Tibial nerve (tissue), 4 donors: ENCODE results near the gene ANKRD35. TPM values are rescaled to one million over a fixed set of nuclear protein-coding genes. Genes with fewer than 3 reads are reported as not detected.
A peak's percentile ranks its signal among the peaks of the same experiment; 100 is the strongest.

Experiments
- DNase-seq, 2 donors: peaks; one replicate each; pipeline ENCODE4 v3.0.0-alpha.2; 2019; ENCODE audit warnings: low spot score in 2 of 2
- H3K27ac ChIP-seq, 4 donors: fragments of 200-600 bp; sonication (generic) in 3 of 4; one replicate each; pipeline ENCODE4 v1.5.1; 2017 to 2019; ENCODE audit warnings: mild to moderate bottlenecking in 1 of 4
- H3K27me3 ChIP-seq, 2 donors: fragments of 200-600 bp; sonication (generic) in 1 of 2; one replicate each; pipeline versions ENCODE4 v1.5.1 to v1.6.0; 2017 to 2019
- H3K36me3 ChIP-seq, 3 donors: fragments of 200-600 bp; sonication (generic); one replicate each; pipeline ENCODE4 v1.5.1; 2018 to 2019
- H3K4me1 ChIP-seq, 4 donors: fragments of 200-600 bp; sonication (generic) in 3 of 4; one replicate each; pipeline ENCODE4 v1.5.1; 2017 to 2019
- H3K4me3 ChIP-seq, 4 donors: fragments of 200-600 bp; sonication (generic) in 3 of 4; one replicate each; pipeline ENCODE4 v1.5.1; 2017 to 2019; ENCODE audit warnings: mild to moderate bottlenecking in 1 of 4, moderate library complexity in 1 of 4
- H3K9me3 ChIP-seq, 4 donors: fragments of 200-600 bp; sonication (generic) in 3 of 4; one replicate each; pipeline ENCODE4 v1.5.1; 2017 to 2019
- EP300 ChIP-seq, 2 donors: sonication (generic); formaldehyde crosslinking; IDR thresholded peaks; one replicate each; pipeline ENCODE4 v1.6.1; 2017; ENCODE audit warnings: antibody characterized with exemption in 2 of 2, mild to moderate bottlenecking in 1 of 2
- POLR2A ChIP-seq, 2 donors: fragments of 450-650 bp; IDR thresholded peaks; one replicate each; pipeline ENCODE4 v1.6.1; 2017; ENCODE audit warnings: antibody characterized with exemption in 2 of 2, mild to moderate bottlenecking in 2 of 2, moderate library complexity in 2 of 2
- WGBS, 2 donors: methylation state at CpG; one replicate each; pipeline ENCODE4 v1.1.5; 2018; 5-methylcytosine and 5-hydroxymethylcytosine counted together
- total RNA-seq, 4 donors: library from RNA; depleted of rRNA; stranded (reverse); fragments of >200 nt; gene quantifications; one replicate each; pipeline ENCODE4 v1.1.0, GENCODE V29; 2016
- TF ChIP-seq, protein P1 (sequence below), 5 experiments: fragments of 200-600 bp in 3 of 5; fragments of 450-650 bp in 2 of 5; sonication (generic) in 3 of 5; IDR thresholded peaks; one replicate each; pipeline ENCODE4 v1.5.1; 2016 to 2019; ENCODE audit warnings: antibody characterized with exemption in 5 of 5, mild to moderate bottlenecking in 3 of 5, moderate library complexity in 2 of 5

Gene ANKRD35
- total RNA-seq, 4 donors from 2014 or later, result 2.7 to 11.2 (median 6.3) TPM

DNA sequence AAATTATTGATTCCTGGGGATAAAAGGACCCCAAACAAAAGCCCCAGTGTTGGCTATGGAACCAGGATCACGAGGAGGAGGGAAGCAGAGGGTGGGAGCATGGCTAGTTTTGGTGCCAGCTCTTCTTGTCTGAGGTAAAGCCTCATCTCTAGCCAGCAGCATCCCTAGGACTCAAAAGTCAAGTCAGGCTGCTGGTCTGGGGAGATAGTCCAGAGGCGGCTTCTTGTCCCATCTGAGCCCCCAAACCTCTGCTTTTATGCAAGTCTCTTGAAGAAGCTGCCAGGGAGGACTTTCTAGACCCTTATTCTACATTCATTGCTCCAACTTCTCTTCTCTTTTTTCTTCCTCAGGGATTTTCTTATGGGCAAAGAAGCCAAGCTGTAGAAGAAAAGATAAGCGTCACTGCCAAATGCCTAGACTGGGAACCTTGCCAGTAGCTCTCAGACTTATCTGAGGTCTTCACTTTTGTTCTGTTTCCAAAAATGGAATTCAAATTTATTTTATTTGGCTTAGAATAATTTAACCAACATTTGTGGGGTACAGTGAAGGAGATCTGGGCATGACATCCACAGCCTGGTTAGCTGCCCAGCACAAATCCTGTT, 6.9 kb upstream of the ANKRD35 start:
- Histone ChIP-seq H3K27me3 (no peaks in the 10 kb centered on the region), H3K36me3 (peaks cover 0 to 16% (median 0%) of the 10 kb centered on the region in 3 donors), H3K27ac (peak overlapping the region; percentile 73 to 94 (median 86)), H3K4me1 (peaks cover 0 to 30% (median 21%) of the 10 kb centered on the region in 4 donors), H3K4me3 (peak overlapping the region in 1 of 4 donors; percentile 20), H3K9me3 (no peaks in the 10 kb centered on the region)
- 30 to 40% methylated on average over 3 of the region's 3 CpGs for WGBS, 2 donors
- peak in 1 of 2 donors; percentile 40 for DNase-seq
- no peak for TF ChIP-seq EP300 (IDR thresholded peaks at IDR 0.05)
- TF ChIP-seq, protein P1, sequence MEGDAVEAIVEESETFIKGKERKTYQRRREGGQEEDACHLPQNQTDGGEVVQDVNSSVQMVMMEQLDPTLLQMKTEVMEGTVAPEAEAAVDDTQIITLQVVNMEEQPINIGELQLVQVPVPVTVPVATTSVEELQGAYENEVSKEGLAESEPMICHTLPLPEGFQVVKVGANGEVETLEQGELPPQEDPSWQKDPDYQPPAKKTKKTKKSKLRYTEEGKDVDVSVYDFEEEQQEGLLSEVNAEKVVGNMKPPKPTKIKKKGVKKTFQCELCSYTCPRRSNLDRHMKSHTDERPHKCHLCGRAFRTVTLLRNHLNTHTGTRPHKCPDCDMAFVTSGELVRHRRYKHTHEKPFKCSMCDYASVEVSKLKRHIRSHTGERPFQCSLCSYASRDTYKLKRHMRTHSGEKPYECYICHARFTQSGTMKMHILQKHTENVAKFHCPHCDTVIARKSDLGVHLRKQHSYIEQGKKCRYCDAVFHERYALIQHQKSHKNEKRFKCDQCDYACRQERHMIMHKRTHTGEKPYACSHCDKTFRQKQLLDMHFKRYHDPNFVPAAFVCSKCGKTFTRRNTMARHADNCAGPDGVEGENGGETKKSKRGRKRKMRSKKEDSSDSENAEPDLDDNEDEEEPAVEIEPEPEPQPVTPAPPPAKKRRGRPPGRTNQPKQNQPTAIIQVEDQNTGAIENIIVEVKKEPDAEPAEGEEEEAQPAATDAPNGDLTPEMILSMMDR (IDR thresholded peaks at IDR 0.05), result no peak
- TF ChIP-seq POLR2A (IDR thresholded peaks at IDR 0.05), result no peak

DNA sequence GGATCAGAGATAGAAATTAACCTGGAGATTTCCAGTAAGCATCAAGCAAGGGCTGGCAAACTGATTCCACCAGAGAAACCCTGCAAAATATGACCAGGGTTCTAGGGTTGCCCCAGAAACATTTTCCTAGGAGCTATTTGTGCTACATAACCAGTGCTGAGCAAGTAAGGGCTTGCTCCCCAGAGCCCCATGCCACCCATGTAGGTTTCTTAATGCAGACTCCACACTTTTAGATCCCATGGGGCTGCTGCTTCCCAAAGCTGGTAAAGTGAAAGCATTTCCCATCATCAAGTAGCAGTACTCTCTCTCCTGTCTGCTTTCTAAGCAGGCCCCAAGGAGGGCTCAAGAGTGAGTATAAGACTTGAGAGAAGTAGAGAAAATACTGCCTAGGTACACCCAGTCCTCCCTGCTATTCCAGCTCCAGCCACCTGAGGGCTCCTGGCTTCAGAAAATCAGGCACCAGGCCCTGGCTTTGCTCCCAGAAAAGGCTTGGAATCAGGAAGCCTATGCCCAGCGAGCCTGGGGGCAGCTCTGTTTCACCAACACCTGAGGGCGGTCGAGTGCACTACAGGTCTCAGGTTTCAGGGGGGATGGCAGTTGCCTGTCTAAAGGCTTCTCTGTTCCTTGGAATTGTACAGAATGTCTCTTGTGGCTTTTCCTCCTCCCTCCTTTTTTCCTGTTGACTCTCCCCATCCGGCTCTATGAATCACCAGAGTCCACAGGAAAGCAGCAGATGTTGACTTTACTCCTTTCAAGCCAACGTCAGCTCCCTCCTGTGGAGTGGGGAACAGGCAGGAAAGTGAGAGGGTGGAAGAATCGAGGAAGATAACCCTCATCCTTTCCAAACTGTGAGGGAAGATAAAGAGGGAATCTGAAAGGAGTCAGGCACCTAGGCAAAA, 6.2 kb upstream of the ANKRD35 start:
- Histone ChIP-seq H3K27me3 (no peaks in the 10 kb centered on the region), H3K27ac (peak overlapping the region; percentile 73 to 94 (median 86)), H3K9me3 (no peaks in the 10 kb centered on the region), H3K36me3 (peaks cover 0 to 10% (median 0%) of the 10 kb centered on the region in 3 donors), H3K4me1 (peaks cover 0 to 32% (median 21%) of the 10 kb centered on the region in 4 donors), H3K4me3 (peak overlapping the region in 1 of 4 donors; percentile 20)
- WGBS, 2 donors, result 1 to 5% methylated on average over 6 of the region's 6 CpGs
- TF ChIP-seq, protein P1 (IDR thresholded peaks at IDR 0.05), result peak; percentile 90 to 98 (median 94)
- peak; percentile 57 to 89 for TF ChIP-seq EP300 (IDR thresholded peaks at IDR 0.05)
- TF ChIP-seq POLR2A (IDR thresholded peaks at IDR 0.05), result peak in 1 of 2 donors; percentile 49
- DNase-seq, result peak; percentile 96 to 99

DNA sequence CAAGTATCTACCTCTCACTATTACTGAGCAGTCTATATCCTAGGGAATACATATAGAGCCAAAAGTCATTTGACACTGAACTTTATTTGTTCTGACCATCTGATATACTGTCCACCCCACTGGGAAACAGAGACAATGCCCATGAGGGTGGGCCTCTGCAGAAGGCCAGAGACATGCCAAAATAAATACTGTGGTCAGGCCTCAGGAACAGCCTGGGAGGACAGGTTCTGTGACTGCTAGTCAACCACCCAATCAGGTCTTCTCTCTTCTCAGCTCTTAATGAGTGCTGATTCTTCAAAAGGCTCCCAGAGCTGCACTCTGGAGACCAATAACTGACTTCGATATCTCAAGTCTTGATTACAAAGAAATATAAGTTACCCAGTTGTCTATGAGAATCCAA, 5.5 kb upstream of the ANKRD35 start:
- WGBS, 2 donors, result 46 to 50% methylated on average over 1 of the region's 1 CpG
- Histone ChIP-seq H3K27me3 (no peaks in the 10 kb centered on the region), H3K4me3 (no peak overlapping the region), H3K4me1 (peaks cover 0 to 39% (median 24%) of the 10 kb centered on the region in 4 donors), H3K36me3 (peaks cover 0 to 6% (median 0%) of the 10 kb centered on the region in 3 donors), H3K27ac (peak overlapping the region; percentile 73 to 94 (median 86)), H3K9me3 (no peaks in the 10 kb centered on the region)
- DNase-seq, result no peak
- TF ChIP-seq EP300 (IDR thresholded peaks at IDR 0.05) (no peak), POLR2A (IDR thresholded peaks at IDR 0.05) (no peak)
- TF ChIP-seq, protein P1 (IDR thresholded peaks at IDR 0.05), result no peak

DNA sequence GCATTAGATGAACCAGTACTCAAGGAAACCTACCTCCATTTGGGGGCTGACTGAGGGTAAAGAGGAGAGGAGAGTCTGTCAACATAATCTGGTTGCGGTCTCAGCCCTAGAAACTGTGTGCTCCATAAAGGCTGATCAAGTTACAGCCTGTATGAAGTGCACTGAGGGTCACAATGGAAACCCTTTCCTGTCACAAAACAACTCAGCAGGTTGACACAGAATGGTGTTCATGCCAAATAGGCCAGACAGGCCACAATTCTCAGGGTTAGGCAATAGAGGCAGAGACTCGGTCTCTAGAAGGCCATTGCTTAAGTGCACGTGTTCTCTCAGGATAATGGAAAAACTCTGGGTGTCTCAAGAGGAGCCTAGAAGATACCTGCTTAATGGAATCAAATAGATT, 4.1 kb upstream of the ANKRD35 start:
- Histone ChIP-seq H3K4me3 (no peak overlapping the region), H3K4me1 (peaks cover 0 to 46% (median 28%) of the 10 kb centered on the region in 4 donors), H3K27ac (peak overlapping the region in 1 of 4 donors; percentile 19), H3K27me3 (no peaks in the 10 kb centered on the region), H3K9me3 (no peaks in the 10 kb centered on the region), H3K36me3 (no peaks in the 10 kb centered on the region)
- no peak for DNase-seq
- WGBS, 2 donors, result 87 to 95% methylated on average over 3 of the region's 3 CpGs
- no peak for TF ChIP-seq EP300 (IDR thresholded peaks at IDR 0.05)
- TF ChIP-seq POLR2A (IDR thresholded peaks at IDR 0.05), result no peak
- TF ChIP-seq, protein P1 (IDR thresholded peaks at IDR 0.05), result no peak
